Esophagus squamous epithelium (tissue), 5 donors: ENCODE data around the gene SLC41A1. TPM values are rescaled to one million over a fixed set of nuclear protein-coding genes. Genes with fewer than 3 reads are reported as not detected.

Experiments
- DNase-seq: peaks from one replicate; lab custom pipeline; 2025; lab: John Stamatoyannopoulos, UW
- H3K27ac ChIP-seq, 4 donors: fragments of 200-600 bp; sonication (generic); one replicate each; pipeline ENCODE4 v1.5.1; 2016 to 2019; ENCODE audit warnings: mild to moderate bottlenecking in 1 of 4
- H3K27me3 ChIP-seq, 4 donors: fragments of 200-600 bp; sonication (generic); 1 replicate in 3 of 4; 2 replicates in 1 of 4; pipeline versions ENCODE4 v1.5.1 to v1.6.0; 2017 to 2021; ENCODE audit warnings: antibody characterized with exemption in 1 of 4
- H3K36me3 ChIP-seq, 3 donors: fragments of 200-600 bp; sonication (generic); one replicate each; pipeline ENCODE4 v1.5.1; 2016 to 2019
- H3K4me1 ChIP-seq, 3 donors: fragments of 200-600 bp; sonication (generic); one replicate each; pipeline ENCODE4 v1.5.1; 2017 to 2019
- H3K4me3 ChIP-seq, 4 donors: fragments of 200-600 bp; sonication (generic); 1 replicate in 3 of 4; 2 replicates in 1 of 4; pipeline ENCODE4 v1.5.1; 2016 to 2019; ENCODE audit warnings: mild to moderate bottlenecking in 2 of 4, moderate library complexity in 1 of 4
- H3K9me3 ChIP-seq, 3 donors: fragments of 200-600 bp; sonication (generic); one replicate each; pipeline ENCODE4 v1.5.1; 2016 to 2019
- CTCF ChIP-seq, 6 experiments: fragments of 450-650 bp in 4 of 6; fragments of 200-600 bp in 2 of 6; sonication (generic) in 2 of 6; IDR thresholded peaks; one replicate each; pipeline ENCODE4 v1.5.1; 2016 to 2019; ENCODE audit warnings: antibody characterized with exemption in 6 of 6, mild to moderate bottlenecking in 4 of 6, moderate library complexity in 4 of 6
- POLR2A ChIP-seq, 4 donors: fragments of 450-650 bp; IDR thresholded peaks; one replicate each; pipeline ENCODE4 v1.6.1; 2017; ENCODE audit warnings: antibody characterized with exemption in 4 of 4, mild to moderate bottlenecking in 4 of 4, moderate library complexity in 3 of 4
- WGBS, 2 donors: methylation state at CpG; one replicate each; pipeline ENCODE4 v1.1.5; 2018; 5-methylcytosine and 5-hydroxymethylcytosine counted together
- intact Hi-C: fragments of 100-400 bp; cut with DNase I; formaldehyde crosslinking; loops from one replicate; pipeline ENCODE4 v1.15.0; 2022
- total RNA-seq, 4 donors: library from RNA; depleted of rRNA; stranded (reverse); fragments of >200 nt; gene quantifications; one replicate each; pipeline ENCODE4 v1.1.0, GENCODE V29; 2016
- donor health status: DM: yes; HTN: yes; CAD: no.

SLC41A1 gene
- total RNA-seq, 4 donors from 2014 or later, result 5.2 to 14.1 (median 8.3) TPM

- 50 to 84% methylated on average over 3 of the region's 3 CpGs for WGBS, 2 donors
- no peak overlapping the region for H3K4me3 ChIP-seq
- peaks cover 0 to 5% (median 0%) of the 10 kb centered on the region in 3 donors for H3K36me3 ChIP-seq
- no peaks in the 10 kb centered on the region for H3K9me3 ChIP-seq
- no peak overlapping the region for H3K27ac ChIP-seq
- H3K4me1 ChIP-seq, result peaks cover 0 to 27% (median 9%) of the 10 kb centered on the region in 3 donors
- TF ChIP-seq POLR2A (IDR thresholded peaks at IDR 0.05) (no peak), CTCF (IDR thresholded peaks at IDR 0.05) (no peak)
- intact Hi-C loops, result no loop called here
- no peak for DNase-seq
- no peaks in the 10 kb centered on the region for H3K27me3 ChIP-seq
Measured at GRCh38 chr1:205766570-205766969, 46.4 kb downstream of the SLC41A1 start.

GRCh38 chr1:205766038-205766437 is 47.0 kb downstream of the SLC41A1 start:
- H3K4me1 ChIP-seq, result peaks cover 0 to 23% (median 9%) of the 10 kb centered on the region in 3 donors
- intact Hi-C loops, result no loop called here
- 43 to 50% methylated on average over 5 of the region's 5 CpGs for WGBS, 2 donors

GRCh38 chr1:205764578-205764977 is 48.4 kb downstream of the SLC41A1 start:
- no peak for DNase-seq
- H3K9me3 ChIP-seq, result no peaks in the 10 kb centered on the region
- no peaks in the 10 kb centered on the region for H3K36me3 ChIP-seq
- no peak overlapping the region for H3K27ac ChIP-seq
- no peak for TF ChIP-seq POLR2A (IDR thresholded peaks at IDR 0.05)
- TF ChIP-seq CTCF (IDR thresholded peaks at IDR 0.05), result no peak
- WGBS, 2 donors, result 93 to 94% methylated on average over 2 of the region's 2 CpGs
- intact Hi-C loops, result no loop called here
- no peak overlapping the region for H3K4me3 ChIP-seq
- H3K27me3 ChIP-seq, result no peaks in the 10 kb centered on the region
- peaks cover 0 to 12% (median 0%) of the 10 kb centered on the region in 3 donors for H3K4me1 ChIP-seq

More at GRCh38 chr1:205766038-205766437, 47.0 kb downstream of the SLC41A1 start:
- TF ChIP-seq CTCF (IDR thresholded peaks at IDR 0.05) (no peak), POLR2A (IDR thresholded peaks at IDR 0.05) (no peak)
- peaks cover 0 to 5% (median 0%) of the 10 kb centered on the region in 3 donors for H3K36me3 ChIP-seq
- H3K27ac ChIP-seq, result no peak overlapping the region
- DNase-seq, result no peak
- H3K4me3 ChIP-seq, result no peak overlapping the region
- no peaks in the 10 kb centered on the region for H3K9me3 ChIP-seq
- H3K27me3 ChIP-seq, result no peaks in the 10 kb centered on the region

- DNase-seq, result no peak
- H3K4me1 ChIP-seq, result peaks cover 0 to 12% (median 0%) of the 10 kb centered on the region in 3 donors
- no peak overlapping the region for H3K27ac ChIP-seq
- H3K36me3 ChIP-seq, result no peaks in the 10 kb centered on the region
- intact Hi-C loops, result no loop called here
- H3K4me3 ChIP-seq, result no peak overlapping the region
- no peaks in the 10 kb centered on the region for H3K9me3 ChIP-seq
- no peaks in the 10 kb centered on the region for H3K27me3 ChIP-seq
- TF ChIP-seq CTCF (IDR thresholded peaks at IDR 0.05) (no peak), POLR2A (IDR thresholded peaks at IDR 0.05) (no peak)
Measured at GRCh38 chr1:205763980-205764379, 49.0 kb downstream of the SLC41A1 start.

- intact Hi-C loops, result no loop called here
- Histone ChIP-seq H3K4me1 (peaks cover 0 to 4% (median 0%) of the 10 kb centered on the region in 3 donors), H3K27ac (no peak overlapping the region), H3K4me3 (no peak overlapping the region), H3K9me3 (no peaks in the 10 kb centered on the region), H3K27me3 (no peaks in the 10 kb centered on the region), H3K36me3 (no peaks in the 10 kb centered on the region)
- WGBS, 2 donors, result 74 to 82% methylated on average over 3 of the region's 3 CpGs
- TF ChIP-seq CTCF (IDR thresholded peaks at IDR 0.05) (no peak), POLR2A (IDR thresholded peaks at IDR 0.05) (no peak)
- no peak for DNase-seq
Measured at GRCh38 chr1:205760606-205761005, 52.4 kb downstream of the SLC41A1 start.
